ENCODE results near the gene MIER3.

GRCh38 chr5:56988490-56988889 is 36.6 kb upstream of the MIER3 start:
- TF ChIP-seq CTCF (IDR thresholded peaks at IDR 0.05): no peak
- TF ChIP-seq EP300 (IDR thresholded peaks at IDR 0.05): no peak
